ENCODE data around the gene MBD2. TPM values are rescaled to one million over a fixed set of nuclear protein-coding genes. Genes with fewer than 3 reads are reported as not detected.
A peak's percentile ranks its signal among the peaks of the same experiment; 100 is the strongest.
"Not testable (repeated sequence)": the region's sequence is repeated elsewhere in the genome, so short reads cannot be mapped to it uniquely, and the experiment has no call there.

Gene MBD2
- total RNA-seq, 3 donors from 2014 or later = 83.3 to 108 (median 106) TPM

DNA sequence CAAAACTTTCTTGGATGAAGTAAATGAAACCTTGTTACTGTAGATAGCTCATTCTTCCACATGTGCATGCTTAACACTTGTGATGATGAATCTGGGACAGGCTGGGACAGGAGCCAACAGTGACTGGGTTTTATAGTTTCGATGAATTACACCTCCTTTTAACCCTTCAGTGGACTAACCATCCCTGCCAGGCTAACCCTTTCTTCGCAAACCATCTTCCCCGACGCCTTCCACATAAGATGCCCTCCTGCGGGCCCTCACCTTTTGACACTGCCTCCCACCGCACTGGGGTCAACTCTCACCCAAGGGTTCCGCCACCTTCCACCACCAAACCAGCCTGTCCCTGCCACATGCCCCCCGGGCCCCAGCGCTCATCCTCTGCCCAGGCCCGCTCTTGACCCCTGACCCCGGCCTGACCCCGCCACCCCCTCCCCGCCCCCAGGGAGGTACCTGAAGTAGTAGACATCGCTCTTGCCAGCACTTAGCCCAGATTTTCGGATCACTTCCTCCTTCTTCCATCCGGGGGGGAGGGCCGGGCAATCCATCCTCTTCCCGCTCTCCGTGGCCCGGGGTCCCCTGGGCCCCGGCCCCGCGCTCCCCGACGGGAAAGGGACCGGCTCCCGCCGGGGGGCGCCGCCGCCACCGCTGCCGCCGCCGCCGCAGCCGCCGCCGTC, 764 bp downstream of the MBD2 start:
- DNase-seq = peak; percentile 67 to 95 (median 77)
- Histone ChIP-seq H3K4me3 (peak overlapping the region; percentile 77), H3K9me3 (no peaks in the 10 kb centered on the region), H3K4me1 (ENCODE audit: low read depth) (peaks cover 33% of the 10 kb centered on the region), H3K36me3 (ENCODE audit: low read depth) (no peaks in the 10 kb centered on the region)
- peak; percentile 71 for ATAC-seq
- intact Hi-C loops (cut with DNase I, micrococcal nuclease) = no loop called here
- no peak for TF ChIP-seq CTCF (IDR thresholded peaks at IDR 0.05)

DNA sequence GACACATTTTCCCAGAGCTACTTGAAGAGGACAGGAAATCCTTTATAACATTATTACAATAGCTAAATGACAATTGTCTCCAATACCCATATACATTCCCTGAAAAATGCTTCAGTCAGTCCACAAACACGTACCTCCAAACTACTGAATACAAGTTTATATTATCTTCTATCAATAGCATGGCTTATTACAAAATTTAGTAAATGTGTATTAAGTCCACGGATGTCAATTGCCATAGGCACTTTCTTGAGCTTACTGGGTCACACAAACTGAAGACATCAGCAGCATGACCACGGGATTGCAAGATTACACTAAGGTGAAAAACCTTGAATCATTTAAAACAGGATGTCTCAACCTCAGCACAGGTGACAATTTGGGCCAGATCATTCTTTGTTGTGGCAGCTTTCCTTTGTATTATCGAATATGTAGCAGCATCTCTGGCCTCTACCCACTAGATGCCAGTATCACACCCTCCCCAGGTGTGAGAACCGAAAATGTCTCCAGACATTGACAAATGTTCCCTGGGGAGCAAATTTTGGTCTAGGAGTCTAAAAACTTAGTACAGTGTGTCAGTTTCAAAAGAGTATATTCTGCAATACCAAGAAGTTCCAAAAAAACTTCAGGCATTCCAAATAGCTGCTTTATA, 1.4 kb downstream of the MBD2 start:
- DNase-seq (peak in 1 of 3 donors; percentile 30), ATAC-seq (peak; percentile 6)
- intact Hi-C loops (cut with DNase I, micrococcal nuclease) = no loop called here
- Histone ChIP-seq H3K36me3 (ENCODE audit: low read depth) (no peaks in the 10 kb centered on the region), H3K4me1 (ENCODE audit: low read depth) (peaks cover 38% of the 10 kb centered on the region), H3K4me3 (peak overlapping the region; percentile 77), H3K9me3 (no peaks in the 10 kb centered on the region)
- TF ChIP-seq CTCF (IDR thresholded peaks at IDR 0.05) = no peak

- H3K36me3 ChIP-seq (ENCODE audit: low read depth) = no peaks in the 10 kb centered on the region
- no peaks in the 10 kb centered on the region for H3K9me3 ChIP-seq
- ATAC-seq = no peak
- intact Hi-C loops (cut with DNase I, micrococcal nuclease) = no loop called here
- TF ChIP-seq CTCF (IDR thresholded peaks at IDR 0.05) = no peak
- H3K4me1 ChIP-seq (ENCODE audit: low read depth) = peaks cover 38% of the 10 kb centered on the region
- H3K4me3 ChIP-seq = no peak overlapping the region
- DNase-seq = no peak
These were observed 4.1 kb downstream of the MBD2 start for GRCh38 chr18:54220406-54220805.

- ATAC-seq; DNase-seq; H3K36me3 ChIP-seq (ENCODE audit: low read depth); H3K4me3 ChIP-seq; H3K9me3 ChIP-seq; intact Hi-C loops (cut with DNase I, micrococcal nuclease): not testable (repeated sequence)
- peaks cover 38% of the 10 kb centered on the region for H3K4me1 ChIP-seq (ENCODE audit: low read depth)
These were observed 5.7 kb downstream of the MBD2 start for GRCh38 chr18:54218803-54219202.

- ATAC-seq = peak; percentile 57
- no peak for TF ChIP-seq CTCF (IDR thresholded peaks at IDR 0.05)
- Histone ChIP-seq H3K4me1 (ENCODE audit: low read depth) (peaks cover 34% of the 10 kb centered on the region), H3K4me3 (no peak overlapping the region), H3K36me3 (ENCODE audit: low read depth) (no peaks in the 10 kb centered on the region), H3K9me3 (no peaks in the 10 kb centered on the region)
- intact Hi-C loops (cut with DNase I, micrococcal nuclease) = no loop called here
- DNase-seq = no peak
These were observed 6.2 kb downstream of the MBD2 start for GRCh38 chr18:54218299-54218698.

- ATAC-seq = no peak
- H3K36me3 ChIP-seq (ENCODE audit: low read depth) = no peaks in the 10 kb centered on the region
- DNase-seq = no peak
- intact Hi-C loops (cut with DNase I, micrococcal nuclease) = no loop called here
- H3K4me3 ChIP-seq = no peak overlapping the region
- H3K4me1 ChIP-seq (ENCODE audit: low read depth) = peaks cover 28% of the 10 kb centered on the region
- TF ChIP-seq CTCF (IDR thresholded peaks at IDR 0.05) = no peak
- no peaks in the 10 kb centered on the region for H3K9me3 ChIP-seq
These were observed 6.8 kb downstream of the MBD2 start for GRCh38 chr18:54217624-54218023.
